HG03378 (cell line): Measurements from ENCODE around the gene THRB.

ENCODE experiments used
- ATAC-seq: cut with Tn5 transposase; IDR thresholded peaks from one replicate; pipeline ENCODE4 v1.9.1; 2021; ENCODE audit warnings: mild to moderate bottlenecking, moderate library complexity; ENCODE audit not compliant: unreplicated experiment

THRB gene

GRCh38 chr3:24355806-24356205 is 138.8 kb downstream of the THRB start:
- ATAC-seq = no peak

- no peak for ATAC-seq
Observed at GRCh38 chr3:24354230-24354629, 140.4 kb downstream of the THRB start.

- ATAC-seq = no peak
Observed at GRCh38 chr3:24352893-24353553, 141.6 kb downstream of the THRB start.

GRCh38 chr3:24351779-24352469 is 142.7 kb downstream of the THRB start:
- ATAC-seq = no peak

- no peak for ATAC-seq
Observed at GRCh38 chr3:24349367-24350019, 145.2 kb downstream of the THRB start.

GRCh38 chr3:24348348-24348747 is 146.3 kb downstream of the THRB start:
- no peak for ATAC-seq

GRCh38 chr3:24344784-24345439 is 149.7 kb downstream of the THRB start:
- ATAC-seq = no peak

- ATAC-seq = no peak
Observed at GRCh38 chr3:24343084-24343783, 151.4 kb downstream of the THRB start.

GRCh38 chr3:24342275-24342674 is 152.4 kb downstream of the THRB start:
- ATAC-seq = no peak

- ATAC-seq = no peak
Observed at GRCh38 chr3:24341668-24342067, 153.0 kb downstream of the THRB start.

GRCh38 chr3:24340966-24341365 is 153.7 kb downstream of the THRB start:
- no peak for ATAC-seq

- no peak for ATAC-seq
Observed at GRCh38 chr3:24340161-24340560, 154.5 kb downstream of the THRB start.

GRCh38 chr3:24339266-24339825 is 155.3 kb downstream of the THRB start:
- no peak for ATAC-seq

- no peak for ATAC-seq
Observed at GRCh38 chr3:24338409-24339130, 156.1 kb downstream of the THRB start.

GRCh38 chr3:24336101-24336500 is 158.5 kb downstream of the THRB start:
- no peak for ATAC-seq

GRCh38 chr3:24332092-24332491 is 162.6 kb downstream of the THRB start:
- ATAC-seq = no peak

- no peak for ATAC-seq
Observed at GRCh38 chr3:24323272-24323671, 171.4 kb downstream of the THRB start.

GRCh38 chr3:24320601-24321000 is 174.0 kb downstream of the THRB start:
- no peak for ATAC-seq

GRCh38 chr3:24318677-24319287 is 175.9 kb downstream of the THRB start:
- ATAC-seq = no peak
